Measurements from ENCODE around the gene DENND5B. TPM values are rescaled to one million over a fixed set of nuclear protein-coding genes. Genes with fewer than 3 reads are reported as not detected.
A peak's percentile ranks its signal among the peaks of the same experiment; 100 is the strongest.
"Not testable (repeated sequence)": the region's sequence is repeated elsewhere in the genome, so short reads cannot be mapped to it uniquely, and the experiment has no call there.

Gene DENND5B
- polyA plus RNA-seq, 2 of the 4 experiments (the other 2 are of a cell fraction): 15.5 to 55.2 TPM

DNA sequence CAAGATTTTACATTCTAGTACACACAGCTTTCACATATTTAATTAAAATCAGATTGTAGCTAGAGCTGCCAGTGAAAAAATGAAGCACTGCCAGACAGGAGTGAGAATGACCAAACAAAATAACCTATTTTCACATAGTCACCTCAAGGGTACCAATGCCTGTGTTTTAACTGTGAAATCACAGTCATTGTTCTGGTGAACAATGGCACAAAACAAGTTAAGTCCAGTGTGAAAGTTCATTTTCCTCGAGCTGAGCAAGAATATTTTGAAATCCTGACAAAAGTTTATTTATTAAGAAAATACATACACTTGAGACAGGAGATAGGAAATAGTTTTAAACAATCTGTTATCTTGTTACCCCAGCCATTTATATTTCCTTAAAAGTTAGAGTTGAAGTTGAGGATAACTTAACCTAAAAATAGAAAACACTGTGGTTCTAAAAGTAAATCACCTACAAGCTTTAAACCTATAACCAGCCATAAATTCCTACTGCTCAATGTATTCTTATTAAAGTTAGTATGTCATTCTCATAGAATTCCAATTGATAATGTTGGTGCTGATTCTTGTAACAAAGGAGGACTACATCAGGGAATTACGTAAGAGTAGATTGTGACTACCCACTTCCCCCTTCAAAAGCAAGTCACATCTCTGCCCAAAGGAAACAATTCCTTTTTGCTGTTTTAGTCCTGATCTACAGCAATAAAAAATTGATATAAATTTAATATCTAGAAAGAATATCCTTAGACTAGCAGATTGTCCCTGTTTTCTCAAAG, 15.9 kb downstream of the DENND5B start:
- 60% methylated on average over 2 of the region's 2 CpGs for WGBS (ENCODE audit: missing lambda C conversion rate)
- CTCF ChIA-PET: interaction anchor here (1.9 kb wide), 1 partner anchor 15 kb away, joined by 5 read pairs; no protein-coding TSS in a partner anchor

DNA sequence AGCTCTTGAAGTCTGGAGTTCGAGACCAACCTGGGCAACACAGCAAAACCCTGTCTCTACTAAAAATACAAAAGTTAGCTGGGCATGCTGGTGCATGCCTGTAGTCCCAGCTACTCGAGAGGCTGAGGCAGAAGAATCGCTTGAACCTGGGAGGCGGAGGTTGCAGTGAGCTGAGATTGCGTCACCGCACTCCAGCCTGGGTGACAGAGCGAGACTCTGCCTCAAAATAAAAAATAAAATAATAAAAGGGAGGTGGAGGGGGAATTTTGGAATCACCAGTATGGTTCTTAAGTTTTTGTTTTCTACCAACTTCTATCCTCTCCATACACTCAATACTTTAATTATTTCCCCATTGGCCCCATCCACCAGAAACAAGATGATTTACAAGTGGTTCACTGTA, 16.6 kb downstream of the DENND5B start:
- Histone ChIP-seq H3K4me1 (peaks cover 70% of the 10 kb centered on the region), H3K27ac (peak overlapping the region in 1 of 2 experiments; percentile 22; a peak in 3 of 6 replicates), H3K4me2 (peak overlapping the region; percentile 3; the same call in 1 of the 3 replicates)
- H3K4me3 ChIP-seq; FAIRE-seq; DNase-seq (ENCODE audit: low read depth in 1 of 2, low spot score in 1 of 2); ATAC-seq; POLR2A ChIA-PET; H3K9me3 ChIP-seq: not testable (repeated sequence)
- 0 out of 4 replicates have a peak, but pooled peaks of 1 of the 2 experiments have one; percentile 23 for TF ChIP-seq CEBPB (IDR thresholded peaks at IDR 0.05)
- CTCF ChIA-PET: interaction anchor here (1.9 kb wide), 1 partner anchor 16 kb away, joined by 5 read pairs; no protein-coding TSS in a partner anchor
- 93% methylated on average over 7 of the region's 7 CpGs for WGBS (ENCODE audit: missing lambda C conversion rate)

More for the DNA sequence above, 15.9 kb downstream of the DENND5B start:
- no peak for ATAC-seq
- no peak for TF ChIP-seq CBX8 (IDR thresholded peaks at IDR 0.05)
- peak in 1 of 2 experiments; percentile 67; a peak in 3 of 4 replicates for TF ChIP-seq CEBPB (IDR thresholded peaks at IDR 0.05)
- no peak for FAIRE-seq
- H3K9me3 ChIP-seq: no peaks in the 10 kb centered on the region
- DNase-seq (ENCODE audit: low read depth in 1 of 2, low spot score in 1 of 2): no peak
- POLR2A ChIA-PET: no interaction called here
- no peak overlapping the region for H3K4me3 ChIP-seq
- peaks cover 71% of the 10 kb centered on the region for H3K4me1 ChIP-seq
- H3K27ac ChIP-seq: peak overlapping the region in 1 of 2 experiments; percentile 52; a peak in 3 of 6 replicates
- H3K4me2 ChIP-seq: peak overlapping the region; percentile 3; the same call in 1 of the 3 replicates

DNA sequence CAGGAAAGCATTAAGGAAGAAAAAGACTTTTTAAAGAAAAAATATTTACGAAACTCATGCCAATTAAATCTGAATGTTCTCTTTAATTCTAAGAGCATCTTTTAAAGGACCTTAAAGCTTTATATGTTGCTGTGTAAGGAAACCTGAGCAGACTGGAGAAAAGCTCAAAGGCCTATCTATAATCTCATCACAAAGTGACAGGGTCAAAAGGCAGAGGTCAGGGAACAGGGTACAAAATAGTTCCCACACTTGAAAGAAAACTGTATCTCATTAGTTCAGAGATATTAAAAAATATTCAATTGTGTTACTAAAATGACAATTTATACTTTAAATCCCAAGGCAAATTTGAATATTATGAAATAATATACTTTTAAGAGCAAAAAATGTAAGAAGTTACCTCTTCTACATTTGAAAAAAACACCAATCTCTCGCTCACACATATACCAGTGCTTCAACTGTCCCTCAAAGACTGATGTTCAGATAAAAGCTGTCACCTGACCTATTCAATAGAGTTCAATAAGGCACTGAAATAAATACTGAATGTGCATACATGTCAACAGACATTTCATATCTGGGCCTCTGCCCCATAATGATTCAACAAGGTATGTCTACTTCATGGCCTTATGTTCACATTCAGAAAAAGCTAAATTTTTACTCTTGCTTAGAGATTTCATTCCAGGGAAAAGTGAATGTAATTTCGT, 17.9 kb downstream of the DENND5B start:
- DNase-seq (ENCODE audit: low read depth in 1 of 2, low spot score in 1 of 2): no peak
- ChIA-PET CTCF (interaction anchor here (0.6 kb wide), 1 partner anchor 10 kb away, joined by 3 read pairs; no protein-coding TSS in a partner anchor), POLR2A (interaction anchor here (1.2 kb wide), 1 partner anchor 11 kb away, joined by 3 read pairs; no protein-coding TSS in a partner anchor)
- H3K9me3 ChIP-seq: no peaks in the 10 kb centered on the region
- 94% methylated on average over 3 of the region's 3 CpGs for WGBS (ENCODE audit: missing lambda C conversion rate)
- FAIRE-seq: no peak
- H3K4me1 ChIP-seq: peaks cover 69% of the 10 kb centered on the region
- H3K4me3 ChIP-seq: no peak overlapping the region
- no peak overlapping the region for H3K4me2 ChIP-seq
- ATAC-seq: no peak
- no peak for TF ChIP-seq CBX8 (IDR thresholded peaks at IDR 0.05)
- TF ChIP-seq, protein P1, sequence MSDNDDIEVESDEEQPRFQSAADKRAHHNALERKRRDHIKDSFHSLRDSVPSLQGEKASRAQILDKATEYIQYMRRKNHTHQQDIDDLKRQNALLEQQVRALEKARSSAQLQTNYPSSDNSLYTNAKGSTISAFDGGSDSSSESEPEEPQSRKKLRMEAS (IDR thresholded peaks at IDR 0.05): no peak
- no peak for TF ChIP-seq PHF8 (IDR thresholded peaks at IDR 0.05; ENCODE audit: borderline replicate concordance, low read depth)
- TF ChIP-seq KDM1A (IDR thresholded peaks at IDR 0.05; ENCODE audit: low read depth): no peak
- TF ChIP-seq HOXA7 (CRISPR knock-in tag; IDR thresholded peaks at IDR 0.05): no peak
- TF ChIP-seq HEYL (CRISPR knock-in tag; IDR thresholded peaks at IDR 0.05): no peak
- TF ChIP-seq NFE2L2 (conservative IDR thresholded peaks at IDR 0.05; ENCODE audit: low read length): no peak
- TF ChIP-seq NR3C1 (IDR thresholded peaks at IDR 0.05): no peak
- H3K27ac ChIP-seq: peak overlapping the region in 1 of 2 experiments; percentile 28; a peak in 1 of 6 replicates

DNA sequence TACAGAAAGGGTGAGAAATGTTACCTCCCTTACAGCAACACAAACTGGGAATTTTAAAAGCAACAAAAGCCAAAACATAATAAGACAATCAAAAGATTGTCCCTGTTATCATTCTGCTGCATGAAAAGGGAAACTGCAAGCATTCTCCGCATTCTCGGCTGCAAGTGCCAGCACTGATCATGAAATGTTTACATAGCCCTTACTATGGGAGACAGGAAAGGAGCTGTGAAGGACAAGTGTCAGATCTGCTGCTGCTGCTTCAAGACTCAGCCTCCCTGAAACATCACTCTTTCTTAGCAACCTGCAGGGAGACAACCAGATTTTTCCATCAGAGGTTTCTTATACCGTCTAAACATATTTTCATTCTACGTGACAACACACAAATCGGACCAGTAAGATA, 20.1 kb downstream of the DENND5B start:
- Histone ChIP-seq H3K4me1 (peaks cover 80% of the 10 kb centered on the region), H3K4me2 (peak overlapping the region; percentile 68), H3K9me3 (no peaks in the 10 kb centered on the region), H3K4me3 (no peak overlapping the region), H3K27ac (peak overlapping the region in 1 of 2 experiments; percentile 1; a peak in 2 of 6 replicates)
- 33% methylated on average over 5 of the region's 5 CpGs for WGBS (ENCODE audit: missing lambda C conversion rate)
- ChIA-PET CTCF (no interaction called here), POLR2A (no interaction called here)
- no peak for TF ChIP-seq TP53 (CRISPR knock-in tag; IDR thresholded peaks at IDR 0.05)
- no peak for TF ChIP-seq ESRRA (IDR thresholded peaks at IDR 0.05; ENCODE audit: borderline replicate concordance, low read length)
- TF ChIP-seq BHLHE40 (IDR thresholded peaks at IDR 0.05; ENCODE audit: low read depth, low read length): no peak
- TF ChIP-seq, protein P2, sequence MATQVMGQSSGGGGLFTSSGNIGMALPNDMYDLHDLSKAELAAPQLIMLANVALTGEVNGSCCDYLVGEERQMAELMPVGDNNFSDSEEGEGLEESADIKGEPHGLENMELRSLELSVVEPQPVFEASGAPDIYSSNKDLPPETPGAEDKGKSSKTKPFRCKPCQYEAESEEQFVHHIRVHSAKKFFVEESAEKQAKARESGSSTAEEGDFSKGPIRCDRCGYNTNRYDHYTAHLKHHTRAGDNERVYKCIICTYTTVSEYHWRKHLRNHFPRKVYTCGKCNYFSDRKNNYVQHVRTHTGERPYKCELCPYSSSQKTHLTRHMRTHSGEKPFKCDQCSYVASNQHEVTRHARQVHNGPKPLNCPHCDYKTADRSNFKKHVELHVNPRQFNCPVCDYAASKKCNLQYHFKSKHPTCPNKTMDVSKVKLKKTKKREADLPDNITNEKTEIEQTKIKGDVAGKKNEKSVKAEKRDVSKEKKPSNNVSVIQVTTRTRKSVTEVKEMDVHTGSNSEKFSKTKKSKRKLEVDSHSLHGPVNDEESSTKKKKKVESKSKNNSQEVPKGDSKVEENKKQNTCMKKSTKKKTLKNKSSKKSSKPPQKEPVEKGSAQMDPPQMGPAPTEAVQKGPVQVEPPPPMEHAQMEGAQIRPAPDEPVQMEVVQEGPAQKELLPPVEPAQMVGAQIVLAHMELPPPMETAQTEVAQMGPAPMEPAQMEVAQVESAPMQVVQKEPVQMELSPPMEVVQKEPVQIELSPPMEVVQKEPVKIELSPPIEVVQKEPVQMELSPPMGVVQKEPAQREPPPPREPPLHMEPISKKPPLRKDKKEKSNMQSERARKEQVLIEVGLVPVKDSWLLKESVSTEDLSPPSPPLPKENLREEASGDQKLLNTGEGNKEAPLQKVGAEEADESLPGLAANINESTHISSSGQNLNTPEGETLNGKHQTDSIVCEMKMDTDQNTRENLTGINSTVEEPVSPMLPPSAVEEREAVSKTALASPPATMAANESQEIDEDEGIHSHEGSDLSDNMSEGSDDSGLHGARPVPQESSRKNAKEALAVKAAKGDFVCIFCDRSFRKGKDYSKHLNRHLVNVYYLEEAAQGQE (IDR thresholded peaks at IDR 0.05): no peak
- TF ChIP-seq GATA3 (IDR thresholded peaks at IDR 0.05; ENCODE audit: borderline replicate concordance): no peak
- no peak for TF ChIP-seq MAZ (IDR thresholded peaks at IDR 0.05; ENCODE audit: borderline replicate concordance, low read depth, low read length)
- TF ChIP-seq HOXA7 (CRISPR knock-in tag; IDR thresholded peaks at IDR 0.05): no peak
- no peak for TF ChIP-seq JUNB (IDR thresholded peaks at IDR 0.05)
- TF ChIP-seq TFCP2L1 (CRISPR knock-in tag; IDR thresholded peaks at IDR 0.05): no peak
- no peak for TF ChIP-seq FOSL2 (IDR thresholded peaks at IDR 0.05)
- no peak for TF ChIP-seq FOSL2 (CRISPR knock-in tag; IDR thresholded peaks at IDR 0.05)
- no peak for TF ChIP-seq POLR2A (IDR thresholded peaks at IDR 0.05; ENCODE audit: low read length)
- TF ChIP-seq ZFP36 (IDR thresholded peaks at IDR 0.05; ENCODE audit: borderline replicate concordance, partially characterized antibody): no peak
- no peak for TF ChIP-seq FOXS1 (CRISPR knock-in tag; IDR thresholded peaks at IDR 0.05)
- DNase-seq (ENCODE audit: low read depth in 1 of 2, low spot score in 1 of 2) (no peak), FAIRE-seq (no peak), ATAC-seq (peak in 1 of 2 experiments; percentile 74; a peak in 3 of 6 replicates)

DNA sequence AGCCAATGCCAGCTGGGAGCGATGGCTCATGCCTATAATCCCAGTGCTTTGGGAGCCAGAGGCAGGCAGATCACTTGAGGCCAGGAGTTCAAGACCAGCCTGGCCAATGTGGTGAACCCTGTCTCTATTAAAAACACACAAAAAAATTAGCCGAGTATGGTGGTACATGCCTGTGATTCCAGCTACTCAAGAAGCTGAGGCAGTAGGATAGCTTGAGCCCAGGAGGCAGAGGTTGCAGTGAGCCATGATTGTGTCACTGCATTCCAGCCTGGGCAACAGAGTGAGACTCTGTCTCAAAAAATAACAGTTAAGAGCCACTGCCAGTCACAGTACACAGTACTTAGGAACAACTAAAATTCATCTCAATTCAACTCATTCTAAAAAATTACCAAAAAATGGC, 21.4 kb downstream of the DENND5B start:
- DNase-seq (ENCODE audit: low read depth in 1 of 2, low spot score in 1 of 2); H3K4me3 ChIP-seq; FAIRE-seq; POLR2A ChIA-PET; H3K4me2 ChIP-seq; H3K9me3 ChIP-seq; ATAC-seq: not testable (repeated sequence)
- CTCF ChIA-PET: interaction anchor here (1.0 to 1.2 kb wide), 4 partner anchors 14 to 21 kb away, joined by 3 to 4 read pairs (median 3); partner anchors contain the start of gene DENND5B
- Histone ChIP-seq H3K27ac (peak overlapping the region in 1 of 2 experiments; percentile 50; a peak in 2 of 6 replicates), H3K4me1 (peaks cover 69% of the 10 kb centered on the region)
- WGBS (ENCODE audit: missing lambda C conversion rate): 96% methylated on average over 2 of the region's 2 CpGs

All from A549 (cell line).